HG03442 (cell line): Measurements from ENCODE around the gene MYBPC2.
"Not testable (repeated sequence)": the region's sequence is repeated elsewhere in the genome, so short reads cannot be mapped to it uniquely, and the experiment has no call there.

ENCODE experiments used
- ATAC-seq: cut with Tn5 transposase; IDR thresholded peaks from one replicate; pipeline ENCODE4 v1.9.1; 2021; ENCODE audit warnings: mild to moderate bottlenecking, moderate library complexity; ENCODE audit not compliant: unreplicated experiment

The MYBPC2 gene

GRCh38 chr19:50457300-50457699, 24.6 kb downstream of the MYBPC2 start:
- no peak for ATAC-seq

GRCh38 chr19:50458396-50459066, 25.8 kb downstream of the MYBPC2 start:
- no peak for ATAC-seq

GRCh38 chr19:50459067-50459456, 26.4 kb downstream of the MYBPC2 start:
- no peak for ATAC-seq

- ATAC-seq = no peak
Observed at GRCh38 chr19:50459638-50460037, 26.9 kb downstream of the MYBPC2 start.

- ATAC-seq = peak; percentile 59
Observed at GRCh38 chr19:50460161-50460765, 27.6 kb downstream of the MYBPC2 start.

GRCh38 chr19:50461066-50461875, 28.6 kb downstream of the MYBPC2 start:
- no peak for ATAC-seq

- no peak for ATAC-seq
Observed at GRCh38 chr19:50462970-50463369, 30.3 kb downstream of the MYBPC2 start.

- no peak for ATAC-seq
Observed at GRCh38 chr19:50464348-50464747, 31.7 kb downstream of the MYBPC2 start.

GRCh38 chr19:50465000-50465399, 32.3 kb downstream of the MYBPC2 start:
- ATAC-seq = no peak

- no peak for ATAC-seq
Observed at GRCh38 chr19:50465986-50466705, 33.5 kb downstream of the MYBPC2 start.

- no peak for ATAC-seq
Observed at GRCh38 chr19:50466706-50467039, 34.0 kb downstream of the MYBPC2 start.

GRCh38 chr19:50467566-50467965, 34.9 kb downstream of the MYBPC2 start:
- ATAC-seq = no peak

- no peak for ATAC-seq
Observed at GRCh38 chr19:50468818-50469217, 36.1 kb downstream of the MYBPC2 start.

- ATAC-seq = not testable (repeated sequence)
Observed at GRCh38 chr19:50473336-50473735, 40.6 kb downstream of the MYBPC2 start.

- ATAC-seq = no peak
Observed at GRCh38 chr19:50475101-50475568, 42.4 kb downstream of the MYBPC2 start.

- ATAC-seq = peak; percentile 13
Observed at GRCh38 chr19:50475736-50476223, 43.1 kb downstream of the MYBPC2 start.

GRCh38 chr19:50476224-50476906, 43.7 kb downstream of the MYBPC2 start, which contains the start of the genes EMC10 and GARIN5A:
Gene EMC10 (plus strand): TSS chr19:50476507. CDS start chr19:50476545, 38 bp downstream.
Gene GARIN5A (minus strand): TSS chr19:50476848. CDS start chr19:50476388, 460 bp downstream.
- ATAC-seq = peak; percentile 86

- ATAC-seq = no peak
Observed at GRCh38 chr19:50476907-50477238, 44.2 kb downstream of the MYBPC2 start.

- ATAC-seq = no peak
Observed at GRCh38 chr19:50477751-50478515, 45.2 kb downstream of the MYBPC2 start.
